Tibial nerve (tissue), 4 donors: Measurements from ENCODE around the gene TSEN54. TPM values are rescaled to one million over a fixed set of nuclear protein-coding genes. Genes with fewer than 3 reads are reported as not detected.

ENCODE experiments used
- DNase-seq, 2 donors: peaks; one replicate each; pipeline ENCODE4 v3.0.0-alpha.2; 2019; ENCODE audit warnings: low spot score in 2 of 2
- H3K27ac ChIP-seq, 4 donors: fragments of 200-600 bp; sonication (generic) in 3 of 4; one replicate each; pipeline ENCODE4 v1.5.1; 2017 to 2019; ENCODE audit warnings: mild to moderate bottlenecking in 1 of 4
- H3K27me3 ChIP-seq, 2 donors: fragments of 200-600 bp; sonication (generic) in 1 of 2; one replicate each; pipeline versions ENCODE4 v1.5.1 to v1.6.0; 2017 to 2019
- H3K36me3 ChIP-seq, 3 donors: fragments of 200-600 bp; sonication (generic); one replicate each; pipeline ENCODE4 v1.5.1; 2018 to 2019
- H3K4me1 ChIP-seq, 4 donors: fragments of 200-600 bp; sonication (generic) in 3 of 4; one replicate each; pipeline ENCODE4 v1.5.1; 2017 to 2019
- H3K4me3 ChIP-seq, 4 donors: fragments of 200-600 bp; sonication (generic) in 3 of 4; one replicate each; pipeline ENCODE4 v1.5.1; 2017 to 2019; ENCODE audit warnings: mild to moderate bottlenecking in 1 of 4, moderate library complexity in 1 of 4
- H3K9me3 ChIP-seq, 4 donors: fragments of 200-600 bp; sonication (generic) in 3 of 4; one replicate each; pipeline ENCODE4 v1.5.1; 2017 to 2019
- EP300 ChIP-seq, 2 donors: sonication (generic); formaldehyde crosslinking; IDR thresholded peaks; one replicate each; pipeline ENCODE4 v1.6.1; 2017; ENCODE audit warnings: antibody characterized with exemption in 2 of 2, mild to moderate bottlenecking in 1 of 2
- POLR2A ChIP-seq, 2 donors: fragments of 450-650 bp; IDR thresholded peaks; one replicate each; pipeline ENCODE4 v1.6.1; 2017; ENCODE audit warnings: antibody characterized with exemption in 2 of 2, mild to moderate bottlenecking in 2 of 2, moderate library complexity in 2 of 2
- WGBS, 2 donors: methylation state at CpG; one replicate each; pipeline ENCODE4 v1.1.5; 2018; 5-methylcytosine and 5-hydroxymethylcytosine counted together
- total RNA-seq, 4 donors: library from RNA; depleted of rRNA; stranded (reverse); fragments of >200 nt; gene quantifications; one replicate each; pipeline ENCODE4 v1.1.0, GENCODE V29; 2016
- TF ChIP-seq, protein P1 (sequence below), 5 experiments: fragments of 200-600 bp in 3 of 5; fragments of 450-650 bp in 2 of 5; sonication (generic) in 3 of 5; IDR thresholded peaks; one replicate each; pipeline ENCODE4 v1.5.1; 2016 to 2019; ENCODE audit warnings: antibody characterized with exemption in 5 of 5, mild to moderate bottlenecking in 3 of 5, moderate library complexity in 2 of 5

TSEN54 gene
- total RNA-seq: 10 to 100 TPM; 43.3 to 84.6 (median 53.0) TPM

GRCh38 chr17:75516255-75516618, at the start of gene TSEN54:
Gene TSEN54 (plus strand): TSS chr17:75516528. CDS start chr17:75516561, 33 bp downstream.
- peak; percentile 86 to 90 for DNase-seq
- no peaks in the 10 kb centered on the region for H3K9me3 ChIP-seq
- H3K4me3 ChIP-seq: peak within 1 kb of the TSS; percentile 82 to 98 (median 91)
- peaks cover 0 to 53% (median 43%) of the 10 kb centered on the region in 4 donors for H3K4me1 ChIP-seq
- peaks cover 0 to 19% (median 0%) of the 10 kb centered on the region in 3 donors for H3K36me3 ChIP-seq
- TF ChIP-seq POLR2A (IDR thresholded peaks at IDR 0.05) (peak in 1 of 2 donors; percentile 36), EP300 (IDR thresholded peaks at IDR 0.05) (peak in 1 of 2 donors; percentile 24)
- TF ChIP-seq, protein P1, sequence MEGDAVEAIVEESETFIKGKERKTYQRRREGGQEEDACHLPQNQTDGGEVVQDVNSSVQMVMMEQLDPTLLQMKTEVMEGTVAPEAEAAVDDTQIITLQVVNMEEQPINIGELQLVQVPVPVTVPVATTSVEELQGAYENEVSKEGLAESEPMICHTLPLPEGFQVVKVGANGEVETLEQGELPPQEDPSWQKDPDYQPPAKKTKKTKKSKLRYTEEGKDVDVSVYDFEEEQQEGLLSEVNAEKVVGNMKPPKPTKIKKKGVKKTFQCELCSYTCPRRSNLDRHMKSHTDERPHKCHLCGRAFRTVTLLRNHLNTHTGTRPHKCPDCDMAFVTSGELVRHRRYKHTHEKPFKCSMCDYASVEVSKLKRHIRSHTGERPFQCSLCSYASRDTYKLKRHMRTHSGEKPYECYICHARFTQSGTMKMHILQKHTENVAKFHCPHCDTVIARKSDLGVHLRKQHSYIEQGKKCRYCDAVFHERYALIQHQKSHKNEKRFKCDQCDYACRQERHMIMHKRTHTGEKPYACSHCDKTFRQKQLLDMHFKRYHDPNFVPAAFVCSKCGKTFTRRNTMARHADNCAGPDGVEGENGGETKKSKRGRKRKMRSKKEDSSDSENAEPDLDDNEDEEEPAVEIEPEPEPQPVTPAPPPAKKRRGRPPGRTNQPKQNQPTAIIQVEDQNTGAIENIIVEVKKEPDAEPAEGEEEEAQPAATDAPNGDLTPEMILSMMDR (IDR thresholded peaks at IDR 0.05): no peak
- H3K27me3 ChIP-seq: no peaks in the 10 kb centered on the region
- 0 to 1% methylated on average over 12 to 20 of the region's 45 CpGs for WGBS, 2 donors
- H3K27ac ChIP-seq: peak within 1 kb of the TSS; percentile 85 to 97 (median 90)

DNA sequence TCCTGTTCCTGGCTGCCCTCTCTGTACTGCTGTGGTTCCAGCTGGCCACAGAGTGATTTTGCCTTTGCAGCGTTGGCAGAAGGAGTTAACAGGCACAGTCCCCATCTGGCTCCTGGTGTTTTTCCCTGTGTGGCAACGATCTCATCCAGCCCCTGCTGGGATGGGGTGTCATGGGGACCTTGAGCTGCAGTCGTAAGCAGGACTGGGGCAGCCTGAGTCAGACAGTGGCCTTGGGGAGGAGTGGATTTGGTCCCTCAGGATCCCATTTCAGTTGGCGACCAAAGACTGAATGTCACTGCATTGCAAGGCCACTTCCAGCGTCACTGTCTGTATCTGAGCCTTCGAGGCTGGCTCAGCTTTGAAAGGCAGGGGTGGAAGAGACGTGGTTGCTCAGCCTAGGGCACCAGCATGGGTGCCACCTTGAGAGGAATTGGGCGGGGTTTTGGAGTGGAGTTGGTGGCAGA, 48.0 kb upstream of the TSEN54 start:
- Histone ChIP-seq H3K4me1 (peaks cover 0 to 29% (median 3%) of the 10 kb centered on the region in 4 donors), H3K36me3 (peaks cover 0 to 18% (median 0%) of the 10 kb centered on the region in 3 donors), H3K27ac (peak overlapping the region in 2 of 4 donors; percentile 23 to 78), H3K27me3 (no peaks in the 10 kb centered on the region), H3K4me3 (no peak overlapping the region), H3K9me3 (peaks cover 0 to 6% (median 0%) of the 10 kb centered on the region in 4 donors)
- WGBS, 2 donors: 40 to 52% methylated on average over 7 to 8 of the region's 8 CpGs
- DNase-seq: no peak
- TF ChIP-seq, protein P1 (IDR thresholded peaks at IDR 0.05): no peak
- TF ChIP-seq POLR2A (IDR thresholded peaks at IDR 0.05) (no peak), EP300 (IDR thresholded peaks at IDR 0.05) (no peak)

DNA sequence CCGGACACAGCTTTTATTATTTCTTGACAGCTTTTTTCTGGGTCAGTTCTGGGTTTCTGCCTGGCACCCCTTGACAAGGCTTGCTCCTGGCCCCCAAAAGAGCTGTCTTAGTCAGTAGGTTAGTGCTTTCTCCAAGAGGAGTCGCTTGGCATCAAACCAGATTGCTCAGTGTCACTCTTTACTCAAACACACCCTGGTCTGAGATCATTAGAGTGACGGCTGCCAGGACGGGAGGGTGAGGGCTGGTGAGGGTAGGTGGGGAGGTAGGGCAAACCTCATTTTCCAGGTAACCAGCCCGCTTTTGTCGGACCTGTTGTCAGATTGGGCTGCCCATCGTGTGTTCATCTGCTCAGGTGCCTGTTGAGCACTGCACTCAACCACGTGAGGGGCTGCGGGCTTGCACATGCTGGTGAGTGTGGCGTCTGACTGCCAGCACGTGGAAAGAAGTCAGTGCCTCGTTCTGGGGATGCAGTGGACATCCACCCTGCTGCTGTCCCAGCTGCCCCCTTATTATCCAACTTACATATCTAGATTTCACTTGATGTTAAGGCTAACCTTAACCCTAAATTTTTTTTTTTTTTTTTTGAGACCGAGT, 47.5 kb upstream of the TSEN54 start:
- WGBS, 2 donors: 83 to 87% methylated on average over 13 of the region's 13 CpGs
- H3K4me1 ChIP-seq: peaks cover 0 to 35% (median 5%) of the 10 kb centered on the region in 4 donors
- peaks cover 0 to 19% (median 0%) of the 10 kb centered on the region in 3 donors for H3K36me3 ChIP-seq
- TF ChIP-seq POLR2A (IDR thresholded peaks at IDR 0.05): no peak
- TF ChIP-seq, protein P1 (IDR thresholded peaks at IDR 0.05): no peak
- TF ChIP-seq EP300 (IDR thresholded peaks at IDR 0.05): no peak
- peak overlapping the region in 2 of 4 donors; percentile 23 to 78 for H3K27ac ChIP-seq
- H3K9me3 ChIP-seq: peaks cover 0 to 6% (median 0%) of the 10 kb centered on the region in 4 donors
- H3K27me3 ChIP-seq: no peaks in the 10 kb centered on the region
- H3K4me3 ChIP-seq: no peak overlapping the region
- DNase-seq: no peak

DNA sequence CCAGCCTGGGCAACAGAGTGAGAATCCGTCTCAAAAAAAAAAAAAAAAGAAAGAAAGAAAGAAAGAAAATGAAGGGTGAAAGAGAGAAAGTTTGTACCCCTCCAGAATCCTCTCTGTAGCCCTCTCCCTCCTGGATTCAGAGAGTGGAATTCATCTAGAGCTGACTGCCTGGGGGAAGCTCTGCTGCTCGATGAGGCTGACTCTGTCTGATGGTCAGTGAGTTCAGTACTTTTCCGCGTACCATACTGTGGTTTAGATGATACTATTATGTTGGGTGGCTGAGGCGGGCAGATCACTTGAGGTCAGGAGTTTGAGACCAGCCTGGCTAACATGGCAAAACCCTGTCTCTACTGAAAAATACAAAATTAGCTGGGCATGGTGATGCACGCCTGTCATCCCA, 45.1 kb upstream of the TSEN54 start:
- no peaks in the 10 kb centered on the region for H3K27me3 ChIP-seq
- H3K9me3 ChIP-seq: peaks cover 0 to 5% (median 0%) of the 10 kb centered on the region in 4 donors
- TF ChIP-seq EP300 (IDR thresholded peaks at IDR 0.05) (no peak), POLR2A (IDR thresholded peaks at IDR 0.05) (no peak)
- TF ChIP-seq, protein P1 (IDR thresholded peaks at IDR 0.05): no peak
- no peak for DNase-seq
- H3K27ac ChIP-seq: peak overlapping the region in 1 of 4 donors; percentile 10
- peaks cover 0 to 58% (median 19%) of the 10 kb centered on the region in 4 donors for H3K4me1 ChIP-seq
- 82 to 83% methylated on average over 6 of the region's 6 CpGs for WGBS, 2 donors
- peaks cover 0 to 19% (median 0%) of the 10 kb centered on the region in 3 donors for H3K36me3 ChIP-seq
- H3K4me3 ChIP-seq: no peak overlapping the region

DNA sequence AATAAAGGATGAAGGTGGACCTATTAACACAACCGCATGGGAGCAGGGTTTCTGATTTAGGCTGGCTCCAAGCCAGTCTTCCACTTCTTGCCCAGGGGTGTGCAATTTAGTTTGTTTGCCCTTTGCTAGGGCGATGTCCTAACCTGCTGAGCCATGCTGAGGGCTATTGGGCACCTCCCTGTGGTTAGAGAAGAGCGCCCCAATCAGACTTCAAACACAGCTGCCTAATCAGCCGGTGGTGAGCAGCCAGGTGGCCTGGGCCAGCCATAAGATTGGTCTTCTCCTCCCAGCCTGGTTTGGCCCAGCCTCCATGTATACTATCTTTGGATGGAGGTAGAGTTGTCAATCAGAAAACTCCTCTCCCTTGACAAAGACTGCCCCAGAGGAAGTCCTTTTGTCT, 44.2 kb upstream of the TSEN54 start:
- Histone ChIP-seq H3K4me1 (peaks cover 0 to 67% (median 28%) of the 10 kb centered on the region in 4 donors), H3K9me3 (no peaks in the 10 kb centered on the region), H3K27ac (peak overlapping the region in 2 of 4 donors; percentile 61 to 91), H3K4me3 (no peak overlapping the region), H3K27me3 (no peaks in the 10 kb centered on the region), H3K36me3 (peaks cover 0 to 19% (median 0%) of the 10 kb centered on the region in 3 donors)
- WGBS, 2 donors: 55 to 78% methylated on average over 4 of the region's 4 CpGs
- no peak for DNase-seq
- no peak for TF ChIP-seq POLR2A (IDR thresholded peaks at IDR 0.05)
- TF ChIP-seq EP300 (IDR thresholded peaks at IDR 0.05): no peak
- TF ChIP-seq, protein P1 (IDR thresholded peaks at IDR 0.05): no peak
